CD14-positive monocyte (primary cell): ENCODE results near the gene RAX2. TPM values are rescaled to one million over a fixed set of nuclear protein-coding genes. Genes with fewer than 3 reads are reported as not detected.

Source experiments
- DNase-seq, 3 donors: peaks; one replicate each; pipeline ENCODE4 v3.0.0-alpha.2; 2011 to 2022
- H2AFZ ChIP-seq: 2 replicates; pipeline ENCODE4 v1.6.0; 2012; ENCODE audit warnings: mild to moderate bottlenecking, low read depth, low read length, inconsistent platforms; ENCODE audit not compliant: insufficient read depth, poor library complexity, severe bottlenecking
- H3K27ac ChIP-seq, 2 donors: 1 replicate in 1 of 2; 2 replicates in 1 of 2; pipeline ENCODE4 v1.5.1; 2012 to 2013; ENCODE audit warnings: low read length in 2 of 2, control low read depth in 1 of 2, inconsistent platforms in 1 of 2, low read depth in 1 of 2, mild to moderate bottlenecking in 1 of 2
- H3K27me3 ChIP-seq, 2 donors: one replicate each; pipeline versions ENCODE4 v1.6.0 to v1.6.1; 2011 to 2013; ENCODE audit warnings: low read length in 2 of 2; ENCODE audit not compliant: control insufficient read depth in 2 of 2, insufficient read depth in 2 of 2
- H3K36me3 ChIP-seq, 2 donors: replicated peaks in 1 of 2; 1 replicate in 1 of 2; 2 replicates in 1 of 2; pipeline versions ENCODE4 v1.5.1 to v1.6.1; 2012 to 2013; ENCODE audit warnings: low read length in 2 of 2, control low read depth in 1 of 2, inconsistent platforms in 1 of 2, mild to moderate bottlenecking in 1 of 2; ENCODE audit not compliant: insufficient read depth in 2 of 2, control insufficient read depth in 1 of 2
- H3K4me1 ChIP-seq, 2 donors: 1 replicate in 1 of 2; 2 replicates in 1 of 2; pipeline versions ENCODE4 v1.5.1 to v1.6.1; 2012 to 2013; ENCODE audit warnings: low read length in 2 of 2, control low read depth in 1 of 2, inconsistent platforms in 1 of 2, mild to moderate bottlenecking in 1 of 2, moderate library complexity in 1 of 2; ENCODE audit not compliant: insufficient read depth in 2 of 2, control insufficient read depth in 1 of 2
- H3K4me2 ChIP-seq: replicated peaks from 2 replicates; pipeline ENCODE3; 2012; ENCODE audit warnings: low read length, moderate library complexity, mild to moderate bottlenecking; ENCODE audit not compliant: poor library complexity, severe bottlenecking; ENCODE audit errors: extremely low read depth
- H3K4me3 ChIP-seq, 3 experiments: fragments of 200-600 bp in 1 of 3; sonication (generic) in 1 of 3; replicated peaks in 1 of 3; 1 replicate in 2 of 3; 2 replicates in 1 of 3; pipeline ENCODE4 v1.5.1; 2011 to 2013; ENCODE audit warnings: low read length in 3 of 3, mild to moderate bottlenecking in 3 of 3, control low read depth in 2 of 3, low read depth in 2 of 3, inconsistent platforms in 1 of 3, moderate library complexity in 1 of 3
- H3K79me2 ChIP-seq: 2 replicates; pipeline ENCODE4 v1.6.0; 2012; ENCODE audit warnings: mild to moderate bottlenecking, control low read depth, inconsistent platforms, low read length, moderate library complexity; ENCODE audit not compliant: insufficient read depth
- H3K9ac ChIP-seq: 2 replicates; pipeline ENCODE4 v1.6.0; 2017; ENCODE audit warnings: low read length, mild to moderate bottlenecking; ENCODE audit not compliant: insufficient read depth, poor library complexity, severe bottlenecking
- H3K9me3 ChIP-seq, 2 donors: replicated peaks in 1 of 2; 1 replicate in 1 of 2; 2 replicates in 1 of 2; pipeline versions ENCODE4 v1.5.1 to v1.6.1; 2012 to 2013; ENCODE audit warnings: low read length in 2 of 2, control low read depth in 1 of 2; ENCODE audit not compliant: control insufficient read depth in 1 of 2, insufficient read depth in 1 of 2
- H4K20me1 ChIP-seq: 2 replicates; pipeline ENCODE4 v1.6.0; 2012; ENCODE audit warnings: mild to moderate bottlenecking, low read length, control low read depth, moderate library complexity; ENCODE audit not compliant: insufficient read depth
- H3K27ac Mint-ChIP-seq, 7 donors: one replicate each; pipeline ENCODE4 v1.8.0; 2020; ENCODE audit warnings: mild to moderate bottlenecking in 7 of 7, mixed read lengths in 7 of 7, moderate library complexity in 6 of 7, inconsistent platforms in 2 of 7
- H3K27me3 Mint-ChIP-seq, 3 donors: one replicate each; pipeline ENCODE4 v1.8.0; 2021 to 2022; ENCODE audit warnings: low read depth in 3 of 3, mild to moderate bottlenecking in 3 of 3, mixed read lengths in 3 of 3, moderate library complexity in 3 of 3, inconsistent platforms in 1 of 3
- H3K36me3 Mint-ChIP-seq, 2 donors: one replicate each; pipeline ENCODE4 v1.8.0; 2020; ENCODE audit warnings: mixed read lengths in 2 of 2, inconsistent platforms in 1 of 2, mild to moderate bottlenecking in 1 of 2
- H3K4me1 Mint-ChIP-seq: one replicate; pipeline ENCODE4 v1.8.0; 2020; ENCODE audit warnings: mild to moderate bottlenecking, mixed read lengths
- H3K4me3 Mint-ChIP-seq, 2 donors: one replicate each; pipeline ENCODE4 v1.8.0; 2020; ENCODE audit warnings: mild to moderate bottlenecking in 2 of 2, mixed read lengths in 2 of 2, moderate library complexity in 1 of 2
- H3K9me3 Mint-ChIP-seq, 7 donors: one replicate each; pipeline ENCODE4 v1.8.0; 2020 to 2022; ENCODE audit warnings: mixed read lengths in 7 of 7, mild to moderate bottlenecking in 6 of 7, moderate library complexity in 6 of 7, inconsistent platforms in 2 of 7
- WGBS: methylation state at CpG from one replicate; pipeline ENCODE4 v1.1.5; 2013; ENCODE audit warnings: missing lambda C conversion rate; ENCODE audit not compliant: insufficient coverage; 5-methylcytosine and 5-hydroxymethylcytosine counted together
- intact Hi-C, 2 donors: fragments of 100-400 bp; cut with micrococcal nuclease; formaldehyde crosslinking; loops; one replicate each; pipeline versions ENCODE4 v1.15.0 to v1.15.1; 2023
- polyA plus RNA-seq, 3 donors: library from polyadenylated mRNA; depleted of rRNA in 1 of 3; unstranded in 2 of 3; stranded (reverse) in 1 of 3; fragments of 300-500 nt in 2 of 3; fragments of >200 nt in 1 of 3; fragmentation: Illumina TruSeq in 2 of 3; gene quantifications; 1 replicate in 2 of 3; 2 replicates in 1 of 3; pipeline ENCODE4 v1.2.3, GENCODE V29; 2012 to 2021
- TF ChIP-seq, protein P1 (sequence below): fragments of 200-600 bp; IDR thresholded peaks from one replicate; pipeline ENCODE4 v1.8.0; 2022; ENCODE audit warnings: antibody characterized with exemption, mild to moderate bottlenecking

Gene RAX2
- polyA plus RNA-seq, 3 donors, result not detected

DNA sequence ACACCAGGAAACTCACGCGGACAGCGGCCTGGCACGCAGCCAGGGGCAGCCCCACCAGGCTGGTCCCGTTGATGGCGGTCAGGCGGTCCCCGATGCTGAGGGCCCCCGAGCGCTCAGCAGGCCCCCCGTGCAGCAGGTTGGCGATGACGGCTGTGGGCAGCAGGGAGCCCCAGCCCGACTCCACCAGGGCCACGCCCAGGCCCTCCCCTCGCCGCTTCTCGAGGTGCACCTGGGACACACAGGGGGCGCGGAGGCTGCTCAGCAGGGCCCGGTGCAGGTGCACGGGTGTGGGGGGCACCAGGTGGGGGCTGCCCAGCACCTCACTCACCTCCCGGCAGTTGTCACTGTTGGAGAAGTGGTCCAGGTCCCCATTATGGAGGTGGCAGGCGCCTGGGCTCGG lies 19.5 kb downstream of the RAX2 start:
- DNase-seq, result no peak
- no peak overlapping the region for H3K27ac ChIP-seq
- H4K20me1 ChIP-seq, result no peaks in the 10 kb centered on the region
- H2AFZ ChIP-seq, result no peak overlapping the region
- no peak overlapping the region for H3K9ac ChIP-seq
- no peaks in the 10 kb centered on the region for H3K27me3 ChIP-seq
- H3K4me3 ChIP-seq, result no peak overlapping the region
- H3K79me2 ChIP-seq, result no peaks in the 10 kb centered on the region
- 88% methylated on average over 24 of the region's 25 CpGs for WGBS
- H3K4me1 ChIP-seq, result no peaks in the 10 kb centered on the region
- H3K36me3 Mint-ChIP-seq, result peaks cover 18 to 32% of the 10 kb centered on the region in 2 donors
- no peak overlapping the region for H3K27ac Mint-ChIP-seq
- no peak overlapping the region for H3K4me3 Mint-ChIP-seq
- no peaks in the 10 kb centered on the region for H3K4me1 Mint-ChIP-seq
- H3K9me3 Mint-ChIP-seq, result peaks cover 0 to 5% (median 3%) of the 10 kb centered on the region in 7 donors
- TF ChIP-seq, protein P1, sequence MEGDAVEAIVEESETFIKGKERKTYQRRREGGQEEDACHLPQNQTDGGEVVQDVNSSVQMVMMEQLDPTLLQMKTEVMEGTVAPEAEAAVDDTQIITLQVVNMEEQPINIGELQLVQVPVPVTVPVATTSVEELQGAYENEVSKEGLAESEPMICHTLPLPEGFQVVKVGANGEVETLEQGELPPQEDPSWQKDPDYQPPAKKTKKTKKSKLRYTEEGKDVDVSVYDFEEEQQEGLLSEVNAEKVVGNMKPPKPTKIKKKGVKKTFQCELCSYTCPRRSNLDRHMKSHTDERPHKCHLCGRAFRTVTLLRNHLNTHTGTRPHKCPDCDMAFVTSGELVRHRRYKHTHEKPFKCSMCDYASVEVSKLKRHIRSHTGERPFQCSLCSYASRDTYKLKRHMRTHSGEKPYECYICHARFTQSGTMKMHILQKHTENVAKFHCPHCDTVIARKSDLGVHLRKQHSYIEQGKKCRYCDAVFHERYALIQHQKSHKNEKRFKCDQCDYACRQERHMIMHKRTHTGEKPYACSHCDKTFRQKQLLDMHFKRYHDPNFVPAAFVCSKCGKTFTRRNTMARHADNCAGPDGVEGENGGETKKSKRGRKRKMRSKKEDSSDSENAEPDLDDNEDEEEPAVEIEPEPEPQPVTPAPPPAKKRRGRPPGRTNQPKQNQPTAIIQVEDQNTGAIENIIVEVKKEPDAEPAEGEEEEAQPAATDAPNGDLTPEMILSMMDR, result no peak
- intact Hi-C loops, result no loop called here
- H3K9me3 ChIP-seq, result peaks cover 0 to 3% of the 10 kb centered on the region in 2 donors
- no peak overlapping the region for H3K4me2 ChIP-seq
- H3K27me3 Mint-ChIP-seq, result peaks cover 0 to 2% (median 0%) of the 10 kb centered on the region in 3 donors
- peaks cover 15 to 29% of the 10 kb centered on the region in 2 donors for H3K36me3 ChIP-seq

DNA sequence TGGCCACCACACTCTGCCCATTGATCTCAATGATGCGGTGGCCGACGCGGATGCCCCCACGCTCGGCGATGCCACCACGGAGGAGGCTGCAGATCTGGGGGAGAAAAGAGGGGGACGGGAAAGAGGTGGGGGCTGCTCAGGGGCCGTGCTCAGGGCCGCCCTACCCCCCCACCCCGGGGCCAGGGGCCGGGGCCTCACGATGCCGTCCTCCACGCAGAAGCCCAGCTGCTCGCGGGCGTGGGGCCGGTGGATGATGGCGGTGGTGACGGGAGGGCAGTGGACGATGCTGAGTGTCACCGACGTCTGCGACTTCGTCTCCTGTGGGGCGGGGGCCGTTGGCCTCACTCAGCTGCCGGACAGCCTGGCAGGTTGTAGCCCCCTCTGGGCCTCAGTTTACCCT lies 20.8 kb downstream of the RAX2 start:
- intact Hi-C loops, result no loop called here
- H3K4me3 Mint-ChIP-seq, result no peak overlapping the region
- 98% methylated on average over 27 of the region's 30 CpGs for WGBS
- DNase-seq, result no peak
- TF ChIP-seq, protein P1, result no peak
- Histone ChIP-seq H3K9ac (no peak overlapping the region), H3K4me3 (no peak overlapping the region), H4K20me1 (no peaks in the 10 kb centered on the region), H3K79me2 (no peaks in the 10 kb centered on the region), H2AFZ (no peak overlapping the region), H3K9me3 (peaks cover 0 to 3% of the 10 kb centered on the region in 2 donors), H3K27me3 (no peaks in the 10 kb centered on the region), H3K36me3 (peaks cover 15 to 29% of the 10 kb centered on the region in 2 donors), H3K4me1 (no peaks in the 10 kb centered on the region), H3K27ac (no peak overlapping the region), H3K4me2 (no peak overlapping the region)
- peaks cover 0 to 2% (median 0%) of the 10 kb centered on the region in 3 donors for H3K27me3 Mint-ChIP-seq
- H3K27ac Mint-ChIP-seq, result no peak overlapping the region
- peaks cover 0 to 5% (median 3%) of the 10 kb centered on the region in 7 donors for H3K9me3 Mint-ChIP-seq
- H3K4me1 Mint-ChIP-seq, result no peaks in the 10 kb centered on the region
- H3K36me3 Mint-ChIP-seq, result peaks cover 18 to 25% of the 10 kb centered on the region in 2 donors
